M059J (cell line): ENCODE data around the gene TOX3. TPM values are rescaled to one million over a fixed set of nuclear protein-coding genes. Genes with fewer than 3 reads are reported as not detected.

Source experiments
- DNase-seq: peaks from one replicate; pipeline ENCODE4 v3.0.0-alpha.2; 2012; ENCODE audit warnings: low read depth
- total RNA-seq: library from RNA; depleted of rRNA; stranded (reverse); fragments of >200 nt; shearing (Covaris generic); gene quantifications from 2 replicates; pipeline ENCODE4 v1.2.3, GENCODE V29; 2014

The TOX3 gene
- total RNA-seq, 1 experiment from 2014 or later, result not detected

DNA sequence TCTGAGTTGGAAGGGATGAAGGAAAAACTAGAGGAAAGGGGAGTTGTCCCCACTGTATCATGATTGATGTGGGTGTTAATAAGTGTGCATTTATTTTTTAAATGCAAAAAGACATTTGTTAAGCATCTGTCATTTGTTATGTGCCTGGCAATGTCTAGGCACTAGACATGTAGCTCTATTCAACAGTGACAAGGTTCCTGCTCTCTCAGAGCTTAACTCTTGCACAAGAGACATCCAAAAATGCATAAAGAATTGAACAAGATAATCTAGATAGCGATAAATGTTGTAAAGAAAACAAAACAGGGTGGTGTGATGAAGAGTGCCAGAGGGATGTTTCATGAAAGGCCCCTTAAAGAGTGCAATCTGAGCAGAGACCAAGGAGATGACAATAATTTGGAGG is 148.9 kb downstream of the TOX3 start:
- DNase-seq, result no peak

DNA sequence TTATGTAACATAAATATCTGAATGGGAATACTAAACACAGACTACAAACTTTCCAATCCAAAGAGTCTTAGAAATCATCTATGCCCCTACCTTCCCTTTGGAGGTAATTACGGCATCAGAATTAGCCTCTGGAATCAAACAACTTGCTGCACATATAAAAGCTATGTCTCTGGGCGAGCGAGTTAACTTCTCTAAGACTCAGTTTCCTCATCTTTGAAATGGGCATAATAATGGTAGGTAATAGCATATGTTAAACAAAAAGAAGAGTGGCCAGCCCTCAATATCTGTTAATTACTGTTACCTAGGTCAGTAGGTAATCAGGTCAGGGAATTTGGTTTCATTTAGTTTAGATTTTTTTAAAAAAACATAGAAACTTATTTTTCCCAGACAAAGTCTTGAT is 153.5 kb downstream of the TOX3 start:
- no peak for DNase-seq

DNA sequence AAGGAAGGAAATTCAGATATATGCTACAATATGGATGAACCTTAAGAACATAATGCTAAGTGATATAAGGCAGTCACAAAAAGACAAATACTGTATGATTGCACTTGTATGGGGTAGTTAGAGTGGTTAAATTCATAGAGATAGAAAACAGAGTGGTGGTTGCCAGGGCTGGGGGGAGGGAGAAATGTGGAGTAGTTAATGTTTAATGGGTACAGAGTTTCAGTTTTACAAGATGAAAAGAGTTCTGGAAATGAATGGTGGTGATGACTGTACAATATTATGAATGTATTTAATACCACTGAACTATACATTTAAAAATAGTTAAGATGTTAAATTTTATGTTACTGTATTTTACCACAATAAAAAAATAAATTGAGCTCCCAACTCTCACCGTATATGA is 157.9 kb downstream of the TOX3 start:
- DNase-seq, result no peak
